ENCODE results near the gene MUSTN1.

DNA sequence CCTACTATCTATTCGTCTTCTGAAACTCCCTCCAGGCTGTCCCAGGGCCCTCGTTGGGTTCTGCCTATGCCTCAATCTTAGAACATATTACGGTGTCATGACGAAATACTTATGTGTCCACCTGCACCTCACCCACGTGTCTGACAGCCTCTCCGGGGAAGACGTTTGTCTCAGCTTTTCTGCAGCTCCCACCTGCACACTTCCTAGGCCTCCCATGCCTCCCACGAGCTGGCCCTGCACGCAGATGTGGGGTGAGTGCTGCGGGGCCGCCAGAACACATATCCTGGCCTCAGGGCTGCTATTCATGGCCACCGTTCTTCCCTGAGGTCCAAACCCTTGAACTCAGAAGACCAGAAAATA lies 7.1 kb upstream of the MUSTN1 start:
- TF ChIP-seq, protein P1, sequence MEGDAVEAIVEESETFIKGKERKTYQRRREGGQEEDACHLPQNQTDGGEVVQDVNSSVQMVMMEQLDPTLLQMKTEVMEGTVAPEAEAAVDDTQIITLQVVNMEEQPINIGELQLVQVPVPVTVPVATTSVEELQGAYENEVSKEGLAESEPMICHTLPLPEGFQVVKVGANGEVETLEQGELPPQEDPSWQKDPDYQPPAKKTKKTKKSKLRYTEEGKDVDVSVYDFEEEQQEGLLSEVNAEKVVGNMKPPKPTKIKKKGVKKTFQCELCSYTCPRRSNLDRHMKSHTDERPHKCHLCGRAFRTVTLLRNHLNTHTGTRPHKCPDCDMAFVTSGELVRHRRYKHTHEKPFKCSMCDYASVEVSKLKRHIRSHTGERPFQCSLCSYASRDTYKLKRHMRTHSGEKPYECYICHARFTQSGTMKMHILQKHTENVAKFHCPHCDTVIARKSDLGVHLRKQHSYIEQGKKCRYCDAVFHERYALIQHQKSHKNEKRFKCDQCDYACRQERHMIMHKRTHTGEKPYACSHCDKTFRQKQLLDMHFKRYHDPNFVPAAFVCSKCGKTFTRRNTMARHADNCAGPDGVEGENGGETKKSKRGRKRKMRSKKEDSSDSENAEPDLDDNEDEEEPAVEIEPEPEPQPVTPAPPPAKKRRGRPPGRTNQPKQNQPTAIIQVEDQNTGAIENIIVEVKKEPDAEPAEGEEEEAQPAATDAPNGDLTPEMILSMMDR (conservative IDR thresholded peaks at IDR 0.05; ENCODE audit: low read length) = no peak
- no peak for TF ChIP-seq EZH2phosphoT487 (IDR thresholded peaks at IDR 0.05; ENCODE audit: borderline replicate concordance, low read depth, low read length)

Data from OCI-LY7 (cell line).